ENCODE results near the gene EMC1.

Gene EMC1

DNA sequence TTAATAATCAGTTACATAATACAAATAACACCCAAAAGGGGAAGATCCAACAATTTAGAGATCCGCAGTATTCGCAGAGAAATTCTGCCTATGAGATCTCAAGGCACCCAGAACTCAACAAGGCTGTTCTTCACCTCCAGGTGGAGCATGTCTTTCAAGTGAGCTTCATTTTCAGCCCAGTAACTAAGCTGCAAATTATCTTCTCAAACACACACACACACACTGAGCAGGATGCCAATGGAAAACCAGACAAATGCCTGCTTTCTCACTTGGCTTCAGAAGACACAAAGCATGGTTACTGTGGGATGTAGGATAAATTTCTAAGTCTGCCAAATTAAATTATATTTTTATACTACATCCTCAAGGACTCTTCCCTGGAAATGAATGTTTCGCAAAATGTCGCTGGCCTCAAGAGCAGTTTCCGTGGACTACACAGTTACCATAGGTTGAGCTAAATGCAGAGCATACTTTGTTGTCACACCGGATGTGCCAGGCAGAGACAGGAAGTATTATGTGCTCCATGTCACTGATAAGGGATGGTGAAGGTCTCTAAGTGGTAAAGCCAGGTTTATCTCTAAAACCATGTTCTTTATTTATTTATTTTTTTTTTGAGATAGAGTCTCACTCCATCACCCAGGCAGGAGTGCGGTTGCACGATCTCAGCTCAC, 71.6 kb downstream of the EMC1 start:
- no peak for DNase-seq (ENCODE audit: low spot score)
- TF ChIP-seq, protein P1, sequence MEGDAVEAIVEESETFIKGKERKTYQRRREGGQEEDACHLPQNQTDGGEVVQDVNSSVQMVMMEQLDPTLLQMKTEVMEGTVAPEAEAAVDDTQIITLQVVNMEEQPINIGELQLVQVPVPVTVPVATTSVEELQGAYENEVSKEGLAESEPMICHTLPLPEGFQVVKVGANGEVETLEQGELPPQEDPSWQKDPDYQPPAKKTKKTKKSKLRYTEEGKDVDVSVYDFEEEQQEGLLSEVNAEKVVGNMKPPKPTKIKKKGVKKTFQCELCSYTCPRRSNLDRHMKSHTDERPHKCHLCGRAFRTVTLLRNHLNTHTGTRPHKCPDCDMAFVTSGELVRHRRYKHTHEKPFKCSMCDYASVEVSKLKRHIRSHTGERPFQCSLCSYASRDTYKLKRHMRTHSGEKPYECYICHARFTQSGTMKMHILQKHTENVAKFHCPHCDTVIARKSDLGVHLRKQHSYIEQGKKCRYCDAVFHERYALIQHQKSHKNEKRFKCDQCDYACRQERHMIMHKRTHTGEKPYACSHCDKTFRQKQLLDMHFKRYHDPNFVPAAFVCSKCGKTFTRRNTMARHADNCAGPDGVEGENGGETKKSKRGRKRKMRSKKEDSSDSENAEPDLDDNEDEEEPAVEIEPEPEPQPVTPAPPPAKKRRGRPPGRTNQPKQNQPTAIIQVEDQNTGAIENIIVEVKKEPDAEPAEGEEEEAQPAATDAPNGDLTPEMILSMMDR (IDR thresholded peaks at IDR 0.05) = no peak
- H3K27ac ChIP-seq = no peak overlapping the region
- no peak overlapping the region for H3K4me3 ChIP-seq

DNA sequence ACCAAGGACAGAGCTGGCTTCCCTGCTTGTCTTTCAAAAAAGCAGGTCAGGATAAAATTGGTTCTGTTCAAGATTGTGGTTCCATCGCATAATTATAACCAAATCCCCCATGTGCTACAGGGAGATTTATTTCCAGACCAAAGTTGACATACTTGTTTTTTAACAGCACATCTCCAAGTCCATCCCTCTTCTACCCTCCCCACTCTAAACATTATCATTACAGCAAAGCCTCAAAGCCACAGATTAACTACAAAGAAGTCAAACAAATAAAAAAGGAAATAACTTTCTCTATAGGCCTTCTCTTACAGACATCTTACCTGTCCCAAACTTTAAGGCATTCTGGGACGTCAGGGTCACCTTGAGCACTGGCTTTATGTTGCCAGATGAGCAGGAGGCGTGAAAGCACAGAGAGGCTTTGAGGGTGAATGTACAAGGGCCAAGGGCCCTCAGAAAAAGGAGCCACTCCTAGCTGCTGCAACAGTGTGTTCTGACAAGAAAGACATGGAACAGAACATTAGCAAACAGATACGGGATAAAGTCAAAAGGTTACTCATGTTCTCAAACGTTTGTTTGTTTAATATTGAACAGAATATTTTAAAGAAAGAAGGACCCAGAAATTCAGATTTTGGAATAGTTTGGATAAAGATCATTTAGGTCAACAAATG, 72.5 kb downstream of the EMC1 start:
- TF ChIP-seq, protein P1 (IDR thresholded peaks at IDR 0.05) = no peak
- Histone ChIP-seq H3K4me3 (no peak overlapping the region), H3K27ac (no peak overlapping the region)
- no peak for DNase-seq (ENCODE audit: low spot score)

- TF ChIP-seq, protein P1 (IDR thresholded peaks at IDR 0.05) = no peak
- DNase-seq (ENCODE audit: low spot score) = no peak
- H3K27ac ChIP-seq = no peak overlapping the region
- H3K4me3 ChIP-seq = no peak overlapping the region
These were observed 73.5 kb downstream of the EMC1 start for GRCh38 chr1:19177811-19178210.

- no peak overlapping the region for H3K4me3 ChIP-seq
- TF ChIP-seq, protein P1 (IDR thresholded peaks at IDR 0.05) = no peak
- DNase-seq (ENCODE audit: low spot score) = no peak
- no peak overlapping the region for H3K27ac ChIP-seq
These were observed 81.7 kb downstream of the EMC1 start for GRCh38 chr1:19169642-19170041.

- Histone ChIP-seq H3K4me3 (no peak overlapping the region), H3K27ac (no peak overlapping the region)
- TF ChIP-seq, protein P1 (IDR thresholded peaks at IDR 0.05) = no peak
- no peak for DNase-seq (ENCODE audit: low spot score)
These were observed 84.2 kb downstream of the EMC1 start for GRCh38 chr1:19167140-19167539.

- TF ChIP-seq, protein P1 (IDR thresholded peaks at IDR 0.05) = no peak
- H3K27ac ChIP-seq = no peak overlapping the region
- DNase-seq (ENCODE audit: low spot score) = no peak
These were observed 85.3 kb downstream of the EMC1 start for GRCh38 chr1:19166066-19166465.

More at GRCh38 chr1:19166066-19166465, 85.3 kb downstream of the EMC1 start:
- no peak overlapping the region for H3K4me3 ChIP-seq

Data from coronary artery (tissue), 2 donors.